Liver (tissue), 9 donors: Measurements from ENCODE around the gene HDDC3. TPM values are rescaled to one million over a fixed set of nuclear protein-coding genes. Genes with fewer than 3 reads are reported as not detected.

Experiments used
- DNase-seq: peaks from one replicate; pipeline ENCODE4 v3.0.0-alpha.2; 2017; ENCODE audit warnings: low spot score
- H3K27ac ChIP-seq, 2 donors: one replicate each; pipeline ENCODE4 v1.7.0; 2013; ENCODE audit warnings: inconsistent platforms in 2 of 2, low read length in 2 of 2, control low read depth in 1 of 2, low read depth in 1 of 2, mild to moderate bottlenecking in 1 of 2
- H3K27me3 ChIP-seq, 4 donors: one replicate each; pipeline versions ENCODE4 v1.6.1 to v1.7.0; 2013; ENCODE audit warnings: low read length in 3 of 4, inconsistent platforms in 1 of 4, mild to moderate bottlenecking in 1 of 4, moderate library complexity in 1 of 4; ENCODE audit not compliant: control insufficient read depth in 4 of 4, insufficient read depth in 4 of 4
- H3K36me3 ChIP-seq, 4 donors: one replicate each; pipeline versions ENCODE4 v1.6.1 to v1.7.0; 2013; ENCODE audit warnings: low read length in 3 of 4, mild to moderate bottlenecking in 3 of 4, low read depth in 1 of 4, moderate library complexity in 1 of 4; ENCODE audit not compliant: control insufficient read depth in 4 of 4, insufficient read depth in 3 of 4
- H3K4me1 ChIP-seq, 4 donors: one replicate each; pipeline versions ENCODE4 v1.6.1 to v1.7.0; 2013; ENCODE audit warnings: low read length in 3 of 4, mild to moderate bottlenecking in 3 of 4, moderate library complexity in 1 of 4; ENCODE audit not compliant: control insufficient read depth in 4 of 4, insufficient read depth in 4 of 4
- H3K4me3 ChIP-seq, 3 donors: one replicate each; pipeline versions ENCODE4 v1.6.1 to v1.7.0; 2013; ENCODE audit warnings: low read length in 3 of 3, control low read depth in 1 of 3, low read depth in 1 of 3, mild to moderate bottlenecking in 1 of 3
- H3K9ac ChIP-seq, 2 donors: one replicate each; pipeline ENCODE4 v1.7.0; 2013; ENCODE audit warnings: low read length in 2 of 2, mild to moderate bottlenecking in 2 of 2, moderate library complexity in 2 of 2, control low read depth in 1 of 2, low read depth in 1 of 2
- H3K9me3 ChIP-seq, 4 donors: one replicate each; pipeline versions ENCODE4 v1.6.1 to v1.7.0; 2013; ENCODE audit warnings: low read length in 3 of 4; ENCODE audit not compliant: control insufficient read depth in 4 of 4
- ATF3 ChIP-seq: IDR thresholded peaks from 2 replicates; pipeline ENCODE4 v1.6.1; 2016; ENCODE audit warnings: antibody characterized with exemption
- EGR1 ChIP-seq, 2 donors: IDR thresholded peaks; 2 replicates each; pipeline ENCODE4 v1.6.1; 2016 to 2018; ENCODE audit warnings: antibody characterized with exemption in 2 of 2, low read depth in 2 of 2
- FOXA1 ChIP-seq: IDR thresholded peaks from 2 replicates; pipeline ENCODE4 v1.6.1; 2016; ENCODE audit warnings: antibody characterized with exemption
- FOXA2 ChIP-seq: IDR thresholded peaks from 2 replicates; pipeline ENCODE4 v1.6.1; 2016; ENCODE audit warnings: antibody characterized with exemption
- GABPA ChIP-seq, 2 donors: IDR thresholded peaks in 1 of 2; conservative IDR thresholded peaks in 1 of 2; 2 replicates each; pipeline ENCODE4 v1.6.1; 2016; ENCODE audit warnings: antibody characterized with exemption in 2 of 2, mild to moderate bottlenecking in 1 of 2, moderate library complexity in 1 of 2
- HNF4A ChIP-seq, 2 donors: conservative IDR thresholded peaks; 2 replicates each; pipeline ENCODE4 v1.6.1; 2016; ENCODE audit warnings: antibody characterized with exemption in 2 of 2, mild to moderate bottlenecking in 2 of 2
- HNF4G ChIP-seq: IDR thresholded peaks from 2 replicates; pipeline ENCODE4 v1.6.1; 2016; ENCODE audit warnings: antibody characterized with exemption
- JUND ChIP-seq, 2 donors: IDR thresholded peaks; 2 replicates each; pipeline ENCODE4 v1.6.1; 2016; ENCODE audit warnings: antibody characterized with exemption in 2 of 2
- NR2F2 ChIP-seq: IDR thresholded peaks from 2 replicates; pipeline ENCODE4 v1.6.1; 2016; ENCODE audit warnings: antibody characterized with exemption
- RAD21 ChIP-seq, 2 donors: IDR thresholded peaks; 2 replicates each; pipeline ENCODE4 v1.6.1; 2016; ENCODE audit warnings: antibody characterized with exemption in 2 of 2, mild to moderate bottlenecking in 2 of 2
- RXRA ChIP-seq, 2 donors: IDR thresholded peaks; 2 replicates each; pipeline ENCODE4 v1.6.1; 2017 to 2018; ENCODE audit warnings: antibody characterized with exemption in 2 of 2, mild to moderate bottlenecking in 1 of 2
- SP1 ChIP-seq: IDR thresholded peaks from 2 replicates; pipeline ENCODE4 v1.6.1; 2018; ENCODE audit warnings: antibody characterized with exemption, mild to moderate bottlenecking
- TAF1 ChIP-seq: conservative IDR thresholded peaks from 2 replicates; pipeline ENCODE4 v1.6.1; 2016; ENCODE audit warnings: antibody characterized with exemption, mild to moderate bottlenecking
- YY1 ChIP-seq: IDR thresholded peaks from 2 replicates; pipeline ENCODE4 v1.6.1; 2016; ENCODE audit warnings: antibody characterized with exemption, mild to moderate bottlenecking
- WGBS: extraction: QIAGEN DNeasy Blood & Tissue Kit; methylation state at CpG from one replicate; pipeline ENCODE4 v1.1.7; 2013; 5-methylcytosine and 5-hydroxymethylcytosine counted together
- polyA plus RNA-seq, 2 donors: library from polyadenylated mRNA; stranded (reverse) in 1 of 2; unstranded in 1 of 2; fragments of 200-250 nt in 1 of 2; fragments of >200 nt in 1 of 2; fragmentation: Nextera tagmentation in 1 of 2; extraction: Ambion mirVana in 1 of 2; gene quantifications; one replicate each; pipeline versions ENCODE4 v1.2.1 to v1.2.3, GENCODE V29; 2013 to 2015
- total RNA-seq, 2 donors: library from RNA; depleted of rRNA; stranded (reverse); fragments of >200 nt; gene quantifications; one replicate each; pipeline ENCODE4 v1.2.3, GENCODE V29; 2014
- TF ChIP-seq, protein P1 (sequence below): IDR thresholded peaks from 2 replicates; pipeline ENCODE4 v1.6.1; 2016; ENCODE audit warnings: antibody characterized with exemption, mild to moderate bottlenecking
- TF ChIP-seq, protein P2 (sequence below): fragments of 150-350 bp; IDR thresholded peaks from 2 replicates; pipeline ENCODE4 v1.5.1; 2017; ENCODE audit warnings: improper control_type of control experiment, low read depth, low read length; ENCODE audit not compliant: missing input control
- TF ChIP-seq, protein P3 (sequence below): IDR thresholded peaks from 2 replicates; pipeline ENCODE4 v1.6.1; 2016; ENCODE audit warnings: antibody characterized with exemption
- TF ChIP-seq, protein P4 (sequence below): IDR thresholded peaks from 2 replicates; pipeline ENCODE4 v1.6.1; 2016; ENCODE audit warnings: antibody characterized with exemption
- donor health status: healthy.
- donor health status: healthy.
- donor health status: healthy.
- donor health status: healthy.
- donor health status: healthy.

Gene HDDC3
- total and polyA plus RNA-seq, 4 donors: 12.5 to 15.4 (median 14.1) TPM

DNA sequence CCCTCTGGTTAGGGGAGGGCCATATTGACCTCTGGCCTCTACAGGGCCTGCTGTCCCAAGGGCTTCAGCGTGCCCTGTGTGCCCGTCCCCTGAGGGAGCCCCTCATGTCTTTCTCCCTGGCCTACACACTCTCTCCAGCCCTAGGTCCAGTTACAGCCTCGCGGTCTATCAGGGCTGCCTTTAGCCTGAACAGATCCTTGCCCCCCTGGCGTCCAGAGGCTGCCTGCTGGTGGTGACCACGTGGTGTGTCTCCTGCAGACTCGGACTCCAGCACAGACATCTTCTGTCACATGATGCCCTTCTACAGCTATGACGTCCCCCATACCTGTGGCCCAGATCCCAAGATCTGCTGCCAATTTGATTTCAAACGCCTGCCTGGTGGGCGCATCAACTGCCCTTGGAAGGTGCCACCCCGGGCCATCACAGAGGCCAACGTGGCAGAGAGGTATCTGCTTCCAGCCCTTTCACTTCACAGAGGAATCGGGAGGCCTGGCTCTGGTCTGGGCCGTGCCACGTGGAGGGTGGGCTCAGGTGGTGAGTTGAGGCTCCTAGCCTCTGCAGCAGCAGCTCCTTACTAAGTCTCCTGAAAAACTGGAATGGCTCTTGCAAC lies 25.2 kb downstream of the HDDC3 start:
- peaks cover 44 to 66% (median 60%) of the 10 kb centered on the region in 4 donors for H3K36me3 ChIP-seq
- H3K4me1 ChIP-seq: peaks cover 0 to 11% (median 5%) of the 10 kb centered on the region in 4 donors
- H3K4me3 ChIP-seq: no peak overlapping the region
- no peak overlapping the region for H3K9ac ChIP-seq
- H3K27ac ChIP-seq: no peak overlapping the region
- no peaks in the 10 kb centered on the region for H3K9me3 ChIP-seq
- TF ChIP-seq FOXA1 (no peak), ATF3 (no peak), EGR1 (IDR thresholded peaks at IDR 0.05; ENCODE audit: low read depth in 2 of 2) (no peak), JUND (IDR thresholded peaks at IDR 0.05) (no peak), NR2F2 (no peak), RAD21 (IDR thresholded peaks at IDR 0.05) (no peak), HNF4G (no peak), RXRA (IDR thresholded peaks at IDR 0.05) (no peak), FOXA2 (no peak), HNF4A (conservative IDR thresholded peaks at IDR 0.05) (no peak), YY1 (no peak), GABPA (IDR thresholded peaks at IDR 0.05 in 1 of 2, conservative IDR thresholded peaks at IDR 0.05 in 1 of 2) (no peak), SP1 (no peak), TAF1 (no peak)
- TF ChIP-seq, protein P1, sequence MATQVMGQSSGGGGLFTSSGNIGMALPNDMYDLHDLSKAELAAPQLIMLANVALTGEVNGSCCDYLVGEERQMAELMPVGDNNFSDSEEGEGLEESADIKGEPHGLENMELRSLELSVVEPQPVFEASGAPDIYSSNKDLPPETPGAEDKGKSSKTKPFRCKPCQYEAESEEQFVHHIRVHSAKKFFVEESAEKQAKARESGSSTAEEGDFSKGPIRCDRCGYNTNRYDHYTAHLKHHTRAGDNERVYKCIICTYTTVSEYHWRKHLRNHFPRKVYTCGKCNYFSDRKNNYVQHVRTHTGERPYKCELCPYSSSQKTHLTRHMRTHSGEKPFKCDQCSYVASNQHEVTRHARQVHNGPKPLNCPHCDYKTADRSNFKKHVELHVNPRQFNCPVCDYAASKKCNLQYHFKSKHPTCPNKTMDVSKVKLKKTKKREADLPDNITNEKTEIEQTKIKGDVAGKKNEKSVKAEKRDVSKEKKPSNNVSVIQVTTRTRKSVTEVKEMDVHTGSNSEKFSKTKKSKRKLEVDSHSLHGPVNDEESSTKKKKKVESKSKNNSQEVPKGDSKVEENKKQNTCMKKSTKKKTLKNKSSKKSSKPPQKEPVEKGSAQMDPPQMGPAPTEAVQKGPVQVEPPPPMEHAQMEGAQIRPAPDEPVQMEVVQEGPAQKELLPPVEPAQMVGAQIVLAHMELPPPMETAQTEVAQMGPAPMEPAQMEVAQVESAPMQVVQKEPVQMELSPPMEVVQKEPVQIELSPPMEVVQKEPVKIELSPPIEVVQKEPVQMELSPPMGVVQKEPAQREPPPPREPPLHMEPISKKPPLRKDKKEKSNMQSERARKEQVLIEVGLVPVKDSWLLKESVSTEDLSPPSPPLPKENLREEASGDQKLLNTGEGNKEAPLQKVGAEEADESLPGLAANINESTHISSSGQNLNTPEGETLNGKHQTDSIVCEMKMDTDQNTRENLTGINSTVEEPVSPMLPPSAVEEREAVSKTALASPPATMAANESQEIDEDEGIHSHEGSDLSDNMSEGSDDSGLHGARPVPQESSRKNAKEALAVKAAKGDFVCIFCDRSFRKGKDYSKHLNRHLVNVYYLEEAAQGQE: no peak
- TF ChIP-seq, protein P2, sequence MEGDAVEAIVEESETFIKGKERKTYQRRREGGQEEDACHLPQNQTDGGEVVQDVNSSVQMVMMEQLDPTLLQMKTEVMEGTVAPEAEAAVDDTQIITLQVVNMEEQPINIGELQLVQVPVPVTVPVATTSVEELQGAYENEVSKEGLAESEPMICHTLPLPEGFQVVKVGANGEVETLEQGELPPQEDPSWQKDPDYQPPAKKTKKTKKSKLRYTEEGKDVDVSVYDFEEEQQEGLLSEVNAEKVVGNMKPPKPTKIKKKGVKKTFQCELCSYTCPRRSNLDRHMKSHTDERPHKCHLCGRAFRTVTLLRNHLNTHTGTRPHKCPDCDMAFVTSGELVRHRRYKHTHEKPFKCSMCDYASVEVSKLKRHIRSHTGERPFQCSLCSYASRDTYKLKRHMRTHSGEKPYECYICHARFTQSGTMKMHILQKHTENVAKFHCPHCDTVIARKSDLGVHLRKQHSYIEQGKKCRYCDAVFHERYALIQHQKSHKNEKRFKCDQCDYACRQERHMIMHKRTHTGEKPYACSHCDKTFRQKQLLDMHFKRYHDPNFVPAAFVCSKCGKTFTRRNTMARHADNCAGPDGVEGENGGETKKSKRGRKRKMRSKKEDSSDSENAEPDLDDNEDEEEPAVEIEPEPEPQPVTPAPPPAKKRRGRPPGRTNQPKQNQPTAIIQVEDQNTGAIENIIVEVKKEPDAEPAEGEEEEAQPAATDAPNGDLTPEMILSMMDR: no peak
- TF ChIP-seq, protein P3, sequence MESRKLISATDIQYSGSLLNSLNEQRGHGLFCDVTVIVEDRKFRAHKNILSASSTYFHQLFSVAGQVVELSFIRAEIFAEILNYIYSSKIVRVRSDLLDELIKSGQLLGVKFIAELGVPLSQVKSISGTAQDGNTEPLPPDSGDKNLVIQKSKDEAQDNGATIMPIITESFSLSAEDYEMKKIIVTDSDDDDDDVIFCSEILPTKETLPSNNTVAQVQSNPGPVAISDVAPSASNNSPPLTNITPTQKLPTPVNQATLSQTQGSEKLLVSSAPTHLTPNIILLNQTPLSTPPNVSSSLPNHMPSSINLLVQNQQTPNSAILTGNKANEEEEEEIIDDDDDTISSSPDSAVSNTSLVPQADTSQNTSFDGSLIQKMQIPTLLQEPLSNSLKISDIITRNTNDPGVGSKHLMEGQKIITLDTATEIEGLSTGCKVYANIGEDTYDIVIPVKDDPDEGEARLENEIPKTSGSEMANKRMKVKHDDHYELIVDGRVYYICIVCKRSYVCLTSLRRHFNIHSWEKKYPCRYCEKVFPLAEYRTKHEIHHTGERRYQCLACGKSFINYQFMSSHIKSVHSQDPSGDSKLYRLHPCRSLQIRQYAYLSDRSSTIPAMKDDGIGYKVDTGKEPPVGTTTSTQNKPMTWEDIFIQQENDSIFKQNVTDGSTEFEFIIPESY: no peak
- TF ChIP-seq, protein P4, sequence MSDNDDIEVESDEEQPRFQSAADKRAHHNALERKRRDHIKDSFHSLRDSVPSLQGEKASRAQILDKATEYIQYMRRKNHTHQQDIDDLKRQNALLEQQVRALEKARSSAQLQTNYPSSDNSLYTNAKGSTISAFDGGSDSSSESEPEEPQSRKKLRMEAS: no peak
- H3K27me3 ChIP-seq: no peaks in the 10 kb centered on the region
- WGBS: 94% methylated on average over 15 of the region's 15 CpGs
- DNase-seq: no peak
